Erythroblast (primary cell): ENCODE results near the gene RBM46.

Experiments used
- GATA1 ChIP-seq: IDR thresholded peaks from 2 replicates; pipeline ENCODE4 v1.6.1; 2011; ENCODE audit warnings: low read depth, mild to moderate bottlenecking, control low read depth, low read length, moderate library complexity
- POLR2A ChIP-seq: IDR thresholded peaks from 2 replicates; pipeline ENCODE4 v1.6.1; 2011; ENCODE audit warnings: mild to moderate bottlenecking, low read length

DNA sequence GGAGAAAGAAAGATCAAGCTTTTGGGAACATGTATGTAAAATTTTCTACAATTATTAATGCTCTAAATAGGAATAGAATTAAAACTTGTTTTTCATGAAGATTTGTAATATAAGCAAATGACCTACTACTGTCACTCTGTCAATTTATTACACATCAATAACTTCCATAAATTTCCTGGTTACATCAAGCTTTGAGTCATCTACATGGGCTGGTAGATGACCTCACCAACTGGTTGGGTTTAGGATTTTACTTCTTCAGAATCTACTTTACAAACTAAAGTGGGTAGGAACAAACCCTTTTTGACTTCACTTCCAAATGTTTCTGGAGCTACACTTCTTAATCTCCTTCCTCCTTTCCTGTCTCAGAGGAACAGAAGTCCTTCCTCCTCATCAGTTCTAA lies 49.3 kb upstream of the RBM46 start:
- TF ChIP-seq POLR2A (no peak), GATA1 (no peak)
